SU-DHL-6 (cell line): Measurements from ENCODE around the gene GABBR2.

Experiments
- CTCF ChIP-seq: fragments of 200-600 bp; sonication (generic); IDR thresholded peaks from one replicate; pipeline ENCODE4 v1.5.1; 2017; ENCODE audit warnings: antibody characterized with exemption, mild to moderate bottlenecking, low read length, moderate library complexity; ENCODE audit not compliant: insufficient read depth, poor library complexity, severe bottlenecking
- EZH2phosphoT487 ChIP-seq: fragments of 200-600 bp; sonication (generic), shearing (Covaris generic); conservative IDR thresholded peaks from 2 replicates; pipeline ENCODE4 v1.6.1; 2018; ENCODE audit warnings: mild to moderate bottlenecking, antibody characterized with exemption, low read length, moderate library complexity, mixed read lengths

GRCh38 chr9:98295824-98296223 is 412.9 kb downstream of the GABBR2 start:
- TF ChIP-seq CTCF (no peak), EZH2phosphoT487 (no peak)
